H1 (cell line): ENCODE measurements around the gene HAO1. TPM values are rescaled to one million over a fixed set of nuclear protein-coding genes. Genes with fewer than 3 reads are reported as not detected.

Experiments used
- CTCF ChIA-PET: fragments of 300-600 bp; sonication (Branson Sonifier 250); formaldehyde crosslinking; loops from one replicate; lab custom pipeline; 2021; ENCODE audit not compliant: partially characterized antibody; lab: Charles Lee
- POLR2A ChIA-PET: fragments of 300-600 bp; sonication (Branson Sonifier 250); formaldehyde crosslinking; loops from one replicate; lab custom pipeline; 2021; ENCODE audit warnings: inconsistent platforms; ENCODE audit not compliant: partially characterized antibody; lab: Charles Lee
- DNase-seq, 2 experiments: peaks; one replicate each; pipeline versions ENCODE4 v3.0.0 to v3.0.0-alpha.2; 2010 to 2022; ENCODE audit warnings: low spot score in 2 of 2, low read depth in 1 of 2, mixed read lengths in 1 of 2
- FAIRE-seq: peaks from 2 replicates; lab custom pipeline; 2011; peaks lifted over from hg19 to GRCh38; lab: Jason Lieb, UNC
- H2AFZ ChIP-seq: 2 replicates; pipeline ENCODE4 v1.8.1; 2012; ENCODE audit warnings: low read length, inconsistent platforms
- H2AK5ac ChIP-seq: 2 replicates; pipeline ENCODE4 v1.6.1; 2013; ENCODE audit warnings: low read depth, low read length
- H2BK120ac ChIP-seq: replicated peaks from 2 replicates; pipeline ENCODE3; 2013; ENCODE audit warnings: low read depth, low read length, inconsistent platforms
- H2BK12ac ChIP-seq: 2 replicates; pipeline ENCODE4 v1.6.1; 2013; ENCODE audit warnings: low read depth, low read length
- H2BK15ac ChIP-seq: 2 replicates; pipeline ENCODE4 v1.6.1; 2013; ENCODE audit warnings: low read length
- H2BK20ac ChIP-seq: 2 replicates; pipeline ENCODE4 v1.6.1; 2013; ENCODE audit warnings: low read length
- H2BK5ac ChIP-seq: 2 replicates; pipeline ENCODE4 v1.6.1; 2013; ENCODE audit warnings: low read depth, low read length
- H3K14ac ChIP-seq: 2 replicates; pipeline ENCODE4 v1.6.1; 2013; ENCODE audit warnings: inconsistent platforms; ENCODE audit not compliant: insufficient read length
- H3K18ac ChIP-seq: 2 replicates; pipeline ENCODE4 v1.6.1; 2013; ENCODE audit warnings: low read length; ENCODE audit errors: extremely low read depth
- H3K23ac ChIP-seq: 2 replicates; pipeline ENCODE4 v1.6.1; 2013; ENCODE audit warnings: inconsistent platforms; ENCODE audit not compliant: insufficient read length
- H3K23me2 ChIP-seq: 2 replicates; pipeline ENCODE4 v1.6.1; 2013; ENCODE audit warnings: low read depth, low read length
- H3K27ac ChIP-seq: 2 replicates; pipeline ENCODE4 v1.6.1; 2011; ENCODE audit warnings: low read depth, low read length, inconsistent platforms
- H3K27me3 ChIP-seq, 4 experiments: replicated peaks in 1 of 4; 1 replicate in 1 of 4; 2 replicates in 3 of 4; pipeline versions ENCODE4 v1.6.1 to v1.8.1; 2011 to 2013; ENCODE audit warnings: low read length in 3 of 4, mild to moderate bottlenecking in 3 of 4, inconsistent platforms in 2 of 4, mixed read lengths in 2 of 4, moderate library complexity in 1 of 4; ENCODE audit not compliant: control insufficient read depth in 3 of 4, insufficient read depth in 3 of 4; ENCODE audit errors: extremely low read depth in 1 of 4
- H3K36me3 ChIP-seq, 4 experiments: 2 replicates each; pipeline versions ENCODE4 v1.6.1 to v1.8.1; 2011 to 2013; ENCODE audit warnings: mild to moderate bottlenecking in 4 of 4, low read length in 3 of 4, moderate library complexity in 2 of 4, control low read depth in 1 of 4, inconsistent platforms in 1 of 4; ENCODE audit not compliant: insufficient read depth in 4 of 4, control insufficient read depth in 2 of 4
- H3K4ac ChIP-seq: replicated peaks from 2 replicates; pipeline ENCODE3; 2013; ENCODE audit warnings: low read length, low read depth, mixed read lengths, inconsistent platforms; ENCODE audit not compliant: insufficient read length
- H3K4me1 ChIP-seq, 4 experiments: replicated peaks in 1 of 4; 1 replicate in 1 of 4; 2 replicates in 3 of 4; pipeline versions ENCODE4 v1.6.1 to v1.8.1; 2011 to 2013; ENCODE audit warnings: low read length in 3 of 4, inconsistent platforms in 2 of 4, mixed read lengths in 1 of 4; ENCODE audit not compliant: insufficient read depth in 4 of 4, control insufficient read depth in 3 of 4
- H3K4me2 ChIP-seq, 2 experiments: 2 replicates each; pipeline versions ENCODE4 v1.6.1 to v1.8.1; 2011 to 2013; ENCODE audit warnings: low read depth in 2 of 2, low read length in 2 of 2, control low read depth in 1 of 2, inconsistent platforms in 1 of 2, mild to moderate bottlenecking in 1 of 2; ENCODE audit not compliant: insufficient read depth in 1 of 2
- H3K4me3 ChIP-seq, 4 experiments: fragments of 200-600, 300-600 bp in 1 of 4; sonication (generic), shearing (Covaris generic), sonication (Bioruptor Twin) in 1 of 4; 2 replicates each; pipeline versions ENCODE4 v1.5.1 to v1.8.1; 2011 to 2016; ENCODE audit warnings: low read length in 4 of 4, low read depth in 3 of 4, control low read depth in 2 of 4, inconsistent platforms in 2 of 4, mild to moderate bottlenecking in 2 of 4, mixed read lengths in 1 of 4, moderate library complexity in 1 of 4; ENCODE audit not compliant: insufficient read depth in 2 of 4; ENCODE audit errors: extremely low read depth in 1 of 4
- H3K56ac ChIP-seq: replicated peaks from 2 replicates; pipeline ENCODE3; 2013; ENCODE audit warnings: low read depth, mild to moderate bottlenecking, mixed read lengths, low read length, inconsistent platforms; ENCODE audit not compliant: insufficient read length
- H3K79me1 ChIP-seq: 2 replicates; pipeline ENCODE4 v1.6.1; 2013; ENCODE audit warnings: low read depth, low read length, control low read depth
- H3K79me2 ChIP-seq, 2 experiments: 2 replicates each; pipeline versions ENCODE4 v1.6.1 to v1.8.1; 2012 to 2013; ENCODE audit warnings: low read length in 2 of 2, mild to moderate bottlenecking in 2 of 2, inconsistent platforms in 1 of 2; ENCODE audit not compliant: insufficient read depth in 2 of 2, control insufficient read depth in 1 of 2
- H3K9ac ChIP-seq, 4 experiments: replicated peaks in 1 of 4; 1 replicate in 1 of 4; 2 replicates in 3 of 4; pipeline versions ENCODE4 v1.6.1 to v1.8.1; 2011 to 2013; ENCODE audit warnings: low read depth in 3 of 4, low read length in 3 of 4, control low read depth in 2 of 4, mild to moderate bottlenecking in 2 of 4, moderate library complexity in 2 of 4, inconsistent platforms in 1 of 4; ENCODE audit errors: extremely low read depth in 1 of 4
- H3K9me3 ChIP-seq, 2 experiments: 2 replicates each; pipeline versions ENCODE4 v1.6.1 to v1.8.1; 2012 to 2013; ENCODE audit warnings: mild to moderate bottlenecking in 2 of 2, moderate library complexity in 2 of 2, control low read depth in 1 of 2, inconsistent platforms in 1 of 2, low read depth in 1 of 2, low read length in 1 of 2, mixed read lengths in 1 of 2; ENCODE audit not compliant: insufficient read depth in 2 of 2
- H4K20me1 ChIP-seq, 2 experiments: replicated peaks in 1 of 2; 2 replicates each; pipeline versions ENCODE3 to v1.8.1; 2011 to 2013; ENCODE audit warnings: inconsistent platforms in 2 of 2, low read length in 2 of 2, mild to moderate bottlenecking in 1 of 2; ENCODE audit not compliant: insufficient read depth in 2 of 2, control insufficient read depth in 1 of 2
- H4K5ac ChIP-seq: 2 replicates; pipeline ENCODE4 v1.6.1; 2013; ENCODE audit warnings: low read length, low read depth, mixed read lengths, inconsistent platforms; ENCODE audit not compliant: insufficient read length
- H4K8ac ChIP-seq: 2 replicates; pipeline ENCODE4 v1.8.0; 2013; ENCODE audit warnings: mild to moderate bottlenecking, moderate library complexity, low read length, inconsistent platforms; ENCODE audit not compliant: insufficient read depth; ENCODE audit errors: extremely low read depth
- H4K91ac ChIP-seq: replicated peaks from 2 replicates; pipeline ENCODE3; 2013; ENCODE audit warnings: low read length, mixed read lengths, inconsistent platforms; ENCODE audit not compliant: insufficient read length
- EGR1 ChIP-seq: IDR thresholded peaks from 2 replicates; pipeline ENCODE4 v1.6.1; 2011; ENCODE audit warnings: low read depth, low read length, borderline replicate concordance
- KDM5A ChIP-seq: fragments of 200-600 bp; IDR thresholded peaks from 2 replicates; pipeline ENCODE4 v1.7.1; 2012; ENCODE audit warnings: mild to moderate bottlenecking, low read length, inconsistent platforms, mixed read lengths
- POU5F1 ChIP-seq: IDR thresholded peaks from 2 replicates; pipeline ENCODE4 v1.6.1; 2011; ENCODE audit warnings: low read depth, mild to moderate bottlenecking, low read length, moderate library complexity
- SIX5 ChIP-seq: IDR thresholded peaks from 2 replicates; pipeline ENCODE4 v1.6.1; 2011; ENCODE audit warnings: mild to moderate bottlenecking, low read depth, low read length
- TBP ChIP-seq: IDR thresholded peaks from 2 replicates; pipeline ENCODE4 v1.6.1; 2011; ENCODE audit warnings: low read depth, low read length, improper control_type of control experiment
- TEAD4 ChIP-seq: IDR thresholded peaks from 2 replicates; pipeline ENCODE4 v1.6.1; 2012; ENCODE audit warnings: low read depth, low read length, inconsistent platforms, mixed read lengths
- USF2 ChIP-seq: IDR thresholded peaks from 2 replicates; pipeline ENCODE4 v1.6.1; 2011; ENCODE audit warnings: low read length, improper control_type of control experiment
- polyA plus RNA-seq, 7 experiments: library from polyadenylated mRNA; depleted of rRNA in 3 of 7; stranded (reverse) in 5 of 7; unstranded in 2 of 7; fragments of >200 nt in 5 of 7; fragments of 200-250 nt in 2 of 7; gene quantifications; 1 replicate in 5 of 7; 2 replicates in 1 of 7; 4 replicates in 1 of 7; pipeline versions ENCODE4 v1.2.1 to v1.2.3, GENCODE V29; 2011 to 2013; ENCODE audit warnings: missing spikeins in 2 of 7, mixed read lengths in 2 of 7
- total RNA-seq: library from RNA; stranded (reverse); fragmentation: NEBNext Ultra II Directional; extraction: Animal tissue kit (Norgen Biotek cat#: 25700); gene quantifications from 2 replicates; pipeline ENCODE4 v1.2.1, GENCODE V29; 2021

Gene HAO1
- total and polyA plus RNA-seq, 2 of the 8 experiments (the other 6 are each of a cell fraction or from before 2014, with no cell fraction given), result not detected

- no peak overlapping the region for H3K4me2 ChIP-seq
- no peak overlapping the region for H2AK5ac ChIP-seq
- no peak overlapping the region for H3K4ac ChIP-seq
- FAIRE-seq, result no peak
- H3K36me3 ChIP-seq, result no peaks in the 10 kb centered on the region
- no peak overlapping the region for H3K9ac ChIP-seq
- no peak overlapping the region for H3K23ac ChIP-seq
- no peak overlapping the region for H2BK5ac ChIP-seq
- no peak overlapping the region for H2BK15ac ChIP-seq
- H3K23me2 ChIP-seq, result no peaks in the 10 kb centered on the region
- no peaks in the 10 kb centered on the region for H3K4me1 ChIP-seq
- H3K18ac ChIP-seq, result no peak overlapping the region
- H2BK12ac ChIP-seq, result no peak overlapping the region
- no peak overlapping the region for H3K4me3 ChIP-seq
- DNase-seq, result no peak
- H3K14ac ChIP-seq, result no peak overlapping the region
- no peak overlapping the region for H2BK20ac ChIP-seq
- H2BK120ac ChIP-seq, result no peak overlapping the region
- no peaks in the 10 kb centered on the region for H4K20me1 ChIP-seq
- TF ChIP-seq SIX5, result no peak
- no peak for TF ChIP-seq POU5F1
- TF ChIP-seq TEAD4, result no peak
- no peak for TF ChIP-seq KDM5A
- TF ChIP-seq USF2, result no peak
- TF ChIP-seq EGR1, result no peak
- TF ChIP-seq TBP, result no peak
- peak overlapping the region; percentile 68; the same call in 1 of the 2 replicates for H4K8ac ChIP-seq
- H3K27me3 ChIP-seq, result no peaks in the 10 kb centered on the region
- H4K5ac ChIP-seq, result no peak overlapping the region
- CTCF ChIA-PET, result interaction anchor here (0.9 to 1.3 kb wide), 2 partner anchors 15 to 334 kb away, joined by 3 read pairs; no protein-coding TSS in a partner anchor
- H3K79me2 ChIP-seq, result no peaks in the 10 kb centered on the region
- POLR2A ChIA-PET, result no interaction called here
- no peak overlapping the region for H3K27ac ChIP-seq
- peaks cover 0 to 4% of the 10 kb centered on the region in 2 experiments; a peak in 1 of 4 replicates for H3K9me3 ChIP-seq
- no peaks in the 10 kb centered on the region for H3K79me1 ChIP-seq
- no peak overlapping the region for H2AFZ ChIP-seq
- no peak overlapping the region for H3K56ac ChIP-seq
- no peak overlapping the region for H4K91ac ChIP-seq
These were observed 104.2 kb downstream of the HAO1 start for GRCh38 chr20:7836076-7836475.
